ENCODE data around the gene IPO9. TPM values are rescaled to one million over a fixed set of nuclear protein-coding genes. Genes with fewer than 3 reads are reported as not detected.

Gene IPO9
- total RNA-seq, 1 donor from 2014 or later: 10.3 TPM

GRCh38 chr1:201890806-201891450 lies 62.0 kb downstream of the IPO9 start:
- no peak overlapping the region for H3K4me3 ChIP-seq (ENCODE audit: low read depth, low read length)
- FAIRE-seq (peak; percentile 47), DNase-seq (ENCODE audit: low read depth) (no peak)
- no peak for TF ChIP-seq CTCF (IDR thresholded peaks at IDR 0.05; ENCODE audit: insufficient read depth, low read length, severe bottlenecking)
- H3K36me3 ChIP-seq (ENCODE audit: control insufficient read depth, insufficient read depth, low read length): no peaks in the 10 kb centered on the region
- no peaks in the 10 kb centered on the region for H3K27me3 ChIP-seq (ENCODE audit: control insufficient read depth, insufficient read depth, low read length)

DNA sequence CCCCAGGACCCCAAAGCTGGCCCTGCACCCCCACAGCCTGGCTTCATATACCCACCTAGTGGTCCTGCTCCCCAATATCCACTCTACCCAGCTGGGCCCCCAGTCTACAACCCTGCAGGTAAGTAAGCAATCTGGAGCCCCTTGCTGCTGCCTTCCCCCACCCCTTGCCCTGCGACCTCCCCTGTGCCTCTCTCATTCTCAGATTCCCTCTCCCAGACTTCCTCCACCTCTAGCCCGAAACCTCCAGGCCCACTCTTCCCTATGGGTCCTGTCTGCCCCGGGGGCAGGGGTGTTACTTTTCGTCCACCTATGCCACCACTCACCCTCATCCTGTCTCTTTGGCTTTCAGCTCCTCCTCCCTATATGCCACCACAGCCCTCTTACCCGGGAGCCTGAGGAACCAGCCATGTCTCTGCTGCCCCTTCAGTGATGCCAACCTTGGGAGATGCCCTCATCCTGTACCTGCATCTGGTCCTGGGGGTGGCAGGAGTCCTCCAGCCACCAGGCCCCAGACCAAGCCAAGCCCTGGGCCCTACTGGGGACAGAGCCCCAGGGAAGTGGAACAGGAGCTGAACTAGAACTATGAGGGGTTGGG lies 62.6 kb downstream of the IPO9 start:
- Histone ChIP-seq H3K36me3 (ENCODE audit: control insufficient read depth, insufficient read depth, low read length) (no peaks in the 10 kb centered on the region), H3K27me3 (ENCODE audit: control insufficient read depth, insufficient read depth, low read length) (no peaks in the 10 kb centered on the region), H3K4me3 (ENCODE audit: low read depth, low read length) (no peak overlapping the region)
- DNase-seq (ENCODE audit: low read depth) (no peak), FAIRE-seq (no peak)
- no peak for TF ChIP-seq CTCF (IDR thresholded peaks at IDR 0.05; ENCODE audit: insufficient read depth, low read length, severe bottlenecking)

GRCh38 chr1:201892211-201892610 lies 63.3 kb downstream of the IPO9 start:
- FAIRE-seq (no peak), DNase-seq (ENCODE audit: low read depth) (no peak)
- H3K27me3 ChIP-seq (ENCODE audit: control insufficient read depth, insufficient read depth, low read length): no peaks in the 10 kb centered on the region
- no peaks in the 10 kb centered on the region for H3K36me3 ChIP-seq (ENCODE audit: control insufficient read depth, insufficient read depth, low read length)
- no peak for TF ChIP-seq CTCF (IDR thresholded peaks at IDR 0.05; ENCODE audit: insufficient read depth, low read length, severe bottlenecking)
- H3K4me3 ChIP-seq (ENCODE audit: low read depth, low read length): no peak overlapping the region

DNA sequence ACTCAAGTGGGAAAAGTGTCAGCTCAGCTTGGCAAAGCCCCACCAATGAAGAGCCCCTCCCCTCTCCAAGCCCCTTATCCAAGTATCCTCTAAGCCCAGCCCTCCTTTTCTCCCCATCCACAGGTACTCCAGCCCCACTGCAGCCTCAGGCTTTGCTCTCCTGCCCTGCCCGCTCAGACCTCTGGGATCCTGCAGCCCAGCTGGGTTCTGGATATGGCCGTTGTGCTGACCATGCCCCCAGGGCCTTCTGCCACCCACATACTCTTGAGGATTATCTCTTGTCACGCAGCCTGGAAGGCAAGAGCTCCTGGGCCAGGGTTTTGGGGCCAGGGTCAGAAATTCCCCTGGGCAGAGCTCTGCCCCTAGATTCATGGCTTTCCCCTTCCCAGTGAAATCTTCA lies 64.5 kb downstream of the IPO9 start:
- no peak for DNase-seq (ENCODE audit: low read depth)
- Histone ChIP-seq H3K27me3 (ENCODE audit: control insufficient read depth, insufficient read depth, low read length) (no peaks in the 10 kb centered on the region), H3K4me3 (ENCODE audit: low read depth, low read length) (no peak overlapping the region), H3K36me3 (ENCODE audit: control insufficient read depth, insufficient read depth, low read length) (no peaks in the 10 kb centered on the region)
- no peak for TF ChIP-seq CTCF (IDR thresholded peaks at IDR 0.05; ENCODE audit: insufficient read depth, low read length, severe bottlenecking)
- no peak for FAIRE-seq

DNA sequence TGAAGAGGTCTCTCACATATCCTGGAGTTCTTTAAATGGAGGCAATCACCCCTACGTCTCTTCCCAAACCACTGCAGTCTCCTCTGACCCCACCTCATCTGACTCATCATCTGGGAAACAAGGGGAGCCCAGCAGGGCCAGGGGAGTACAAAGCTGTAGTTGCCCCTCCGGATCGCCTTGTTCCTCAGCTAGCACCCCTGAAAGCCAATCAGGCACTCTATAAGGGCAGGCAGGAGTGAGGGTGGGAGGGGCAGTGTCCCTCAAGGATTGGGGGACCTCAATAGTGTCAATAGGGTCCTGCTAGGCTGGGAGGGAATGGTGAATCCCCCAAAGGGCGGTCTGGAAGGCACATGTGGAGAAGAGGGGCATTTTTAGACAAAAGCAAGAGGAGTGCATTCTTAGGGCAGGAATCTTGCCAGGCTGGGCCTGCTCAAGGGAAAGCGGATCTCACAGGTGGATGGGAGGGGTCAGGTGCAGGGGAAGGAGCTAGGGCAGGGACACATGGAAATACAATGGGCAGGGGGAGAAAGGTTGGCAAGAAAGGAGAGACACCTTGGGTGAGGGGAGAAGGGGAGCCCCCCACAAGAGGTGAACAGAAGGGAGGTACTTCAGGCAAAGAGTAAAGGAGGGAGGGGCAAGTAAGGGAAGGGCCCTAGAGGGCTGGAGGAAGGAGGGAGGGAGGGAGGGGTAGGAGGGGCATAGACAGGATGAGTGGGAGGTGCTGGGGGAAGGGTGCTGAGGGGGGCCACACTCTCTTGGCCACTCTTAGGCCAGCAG lies 65.6 kb downstream of the IPO9 start:
- Histone ChIP-seq H3K4me3 (ENCODE audit: low read depth, low read length) (no peak overlapping the region), H3K27me3 (ENCODE audit: control insufficient read depth, insufficient read depth, low read length) (no peaks in the 10 kb centered on the region), H3K36me3 (ENCODE audit: control insufficient read depth, insufficient read depth, low read length) (no peaks in the 10 kb centered on the region)
- no peak for FAIRE-seq
- no peak for DNase-seq (ENCODE audit: low read depth)
- TF ChIP-seq CTCF (IDR thresholded peaks at IDR 0.05; ENCODE audit: insufficient read depth, low read length, severe bottlenecking): no peak

Measured in bronchial epithelial cell (primary cell).